Stimulated activated CD8-positive, alpha-beta memory T cell treated with anti-CD3 and anti-CD28 coated beads, Interleukin-12 subunit alpha, Interleukin-12 subunit beta, amount 100 ng/mL, for 24 hours (primary cell): ENCODE results near the gene IAPP.
"Not testable (repeated sequence)": the region's sequence is repeated elsewhere in the genome, so short reads cannot be mapped to it uniquely, and the experiment has no call there.

Source experiments
- DNase-seq: peaks from one replicate; pipeline ENCODE4 v3.0.0-alpha.2; 2020; ENCODE audit errors: extremely low read depth

The IAPP gene

DNA sequence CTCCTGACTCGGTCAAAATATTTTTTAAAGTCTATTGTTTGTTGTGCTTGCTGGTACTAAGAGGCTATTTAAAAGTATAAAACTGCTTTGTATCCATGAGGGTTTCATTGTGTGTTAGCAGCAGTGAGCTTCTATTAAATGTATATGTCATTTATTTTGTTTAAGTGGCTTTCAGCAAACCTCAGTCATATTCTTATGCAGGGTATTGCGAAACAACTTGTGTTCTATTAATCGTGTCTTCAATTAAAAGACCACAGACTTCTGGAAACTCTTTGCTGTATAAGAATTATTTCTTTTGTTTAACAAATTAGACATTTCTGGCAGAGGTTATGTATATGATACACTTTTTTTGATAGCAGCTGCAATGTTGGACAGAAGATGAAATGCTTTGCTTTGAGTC, 6.5 kb downstream of the IAPP start:
- DNase-seq: no peak

DNA sequence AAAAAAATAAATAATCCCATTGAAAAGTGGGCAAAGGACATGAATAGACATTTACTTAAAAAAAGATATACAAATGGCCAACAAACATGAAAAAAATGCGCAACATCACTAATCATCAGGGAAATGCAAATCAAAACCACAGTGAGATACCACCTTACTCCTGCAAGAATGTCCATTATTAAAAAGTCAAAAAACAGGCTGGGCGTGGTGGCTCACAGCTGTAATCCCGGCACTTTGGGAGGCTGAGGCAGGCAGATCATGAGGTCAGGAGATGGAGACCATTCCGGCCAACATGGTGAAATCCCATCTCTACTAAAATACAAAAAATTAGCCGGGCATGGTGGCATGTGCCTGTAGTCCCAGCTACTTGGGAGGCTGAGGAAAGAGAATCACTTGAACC, 8.6 kb downstream of the IAPP start:
- not testable (repeated sequence) for DNase-seq

DNA sequence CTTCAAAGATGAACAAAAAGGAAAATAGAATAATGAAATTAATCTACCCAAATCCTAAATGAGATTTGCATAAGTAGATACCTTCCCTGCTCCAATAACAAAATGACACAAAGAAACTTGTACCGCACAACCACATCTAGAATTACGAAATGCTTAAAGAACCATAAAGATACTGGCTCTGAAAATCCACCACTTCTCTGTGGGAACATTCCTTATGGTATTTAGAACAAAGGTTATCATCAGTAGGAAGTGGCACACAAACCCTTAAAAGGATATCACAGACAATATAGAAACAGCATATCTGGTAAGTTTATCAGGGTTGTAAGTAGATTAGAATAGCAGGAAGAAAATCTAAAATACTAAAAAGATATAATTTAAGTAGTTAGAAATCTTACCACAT, 11.6 kb downstream of the IAPP start:
- DNase-seq: no peak

DNA sequence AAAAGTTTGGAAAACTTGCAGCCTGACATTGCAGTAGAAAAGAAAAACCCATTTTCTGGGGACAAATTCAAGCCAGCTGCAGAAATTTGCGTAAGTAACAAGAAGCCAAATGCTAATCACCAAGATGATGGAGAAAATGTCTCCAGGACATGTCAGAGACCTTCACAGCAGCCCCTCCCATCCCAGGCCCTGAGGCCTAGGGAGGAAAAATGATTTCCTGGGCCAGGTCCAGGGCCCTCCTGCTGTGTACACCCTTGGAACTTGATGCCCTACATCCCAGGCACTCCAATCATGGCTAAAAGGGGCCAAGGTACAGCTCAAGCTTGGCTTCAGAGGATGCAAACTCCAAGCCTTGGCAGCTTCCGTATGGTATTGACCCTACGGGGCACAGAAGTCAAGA, 14.5 kb downstream of the IAPP start:
- no peak for DNase-seq

DNA sequence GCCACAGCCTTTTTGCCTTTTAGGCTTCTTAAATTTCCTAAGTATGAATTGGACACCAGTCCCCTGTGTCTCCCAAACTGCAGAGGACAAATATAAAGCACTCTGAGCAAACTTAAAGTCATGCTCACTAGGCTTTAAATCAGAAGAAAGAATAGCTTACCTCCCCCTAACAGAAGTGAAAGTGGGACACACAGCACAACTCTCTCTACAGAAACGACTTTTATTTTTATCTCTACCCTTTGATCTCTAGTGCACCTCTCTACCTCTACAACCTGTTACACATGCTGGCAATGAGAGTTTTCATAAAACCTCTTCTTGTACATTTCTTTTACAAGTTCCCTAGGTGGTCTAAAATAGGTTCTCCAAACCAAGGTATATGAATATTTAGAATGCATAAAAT, 19.7 kb downstream of the IAPP start:
- no peak for DNase-seq

DNA sequence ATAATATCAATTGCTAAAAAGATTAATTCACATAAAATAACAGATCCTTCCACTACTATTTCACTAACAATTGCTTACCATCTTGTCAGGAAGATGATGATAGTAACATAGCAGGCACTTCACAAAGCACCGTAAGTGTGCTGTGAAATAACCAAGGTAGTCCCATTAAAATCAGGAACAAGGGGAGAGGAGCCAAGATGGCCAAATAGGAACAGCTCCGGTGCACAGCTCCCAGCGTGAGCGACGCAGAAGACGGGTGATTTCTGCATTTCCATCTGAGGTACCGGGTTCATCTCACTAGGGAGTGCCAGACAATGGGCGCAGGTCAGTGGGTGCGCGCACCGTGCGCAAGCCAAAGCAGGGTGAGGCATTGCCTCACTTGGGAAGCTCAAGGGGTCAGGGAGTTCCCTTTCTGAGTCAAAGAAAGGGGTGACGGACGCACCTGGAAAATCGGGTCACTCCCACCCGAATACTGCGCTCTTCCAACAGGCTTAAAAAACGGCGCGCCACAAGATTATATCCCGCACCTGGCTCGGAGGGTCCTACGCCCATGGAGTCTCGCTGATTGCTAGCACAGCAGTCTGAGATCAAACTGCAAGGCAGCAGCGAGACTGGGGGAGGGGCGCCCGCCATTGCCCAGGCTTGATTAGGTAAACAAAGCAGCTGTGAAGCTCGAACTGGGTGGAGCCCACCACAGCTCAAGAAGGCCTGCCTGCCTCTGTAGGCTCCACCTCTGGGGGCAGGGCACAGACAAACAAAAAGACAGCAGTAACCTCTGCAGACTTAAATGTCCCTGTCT, 22.3 kb downstream of the IAPP start:
- not testable (repeated sequence) for DNase-seq

DNA sequence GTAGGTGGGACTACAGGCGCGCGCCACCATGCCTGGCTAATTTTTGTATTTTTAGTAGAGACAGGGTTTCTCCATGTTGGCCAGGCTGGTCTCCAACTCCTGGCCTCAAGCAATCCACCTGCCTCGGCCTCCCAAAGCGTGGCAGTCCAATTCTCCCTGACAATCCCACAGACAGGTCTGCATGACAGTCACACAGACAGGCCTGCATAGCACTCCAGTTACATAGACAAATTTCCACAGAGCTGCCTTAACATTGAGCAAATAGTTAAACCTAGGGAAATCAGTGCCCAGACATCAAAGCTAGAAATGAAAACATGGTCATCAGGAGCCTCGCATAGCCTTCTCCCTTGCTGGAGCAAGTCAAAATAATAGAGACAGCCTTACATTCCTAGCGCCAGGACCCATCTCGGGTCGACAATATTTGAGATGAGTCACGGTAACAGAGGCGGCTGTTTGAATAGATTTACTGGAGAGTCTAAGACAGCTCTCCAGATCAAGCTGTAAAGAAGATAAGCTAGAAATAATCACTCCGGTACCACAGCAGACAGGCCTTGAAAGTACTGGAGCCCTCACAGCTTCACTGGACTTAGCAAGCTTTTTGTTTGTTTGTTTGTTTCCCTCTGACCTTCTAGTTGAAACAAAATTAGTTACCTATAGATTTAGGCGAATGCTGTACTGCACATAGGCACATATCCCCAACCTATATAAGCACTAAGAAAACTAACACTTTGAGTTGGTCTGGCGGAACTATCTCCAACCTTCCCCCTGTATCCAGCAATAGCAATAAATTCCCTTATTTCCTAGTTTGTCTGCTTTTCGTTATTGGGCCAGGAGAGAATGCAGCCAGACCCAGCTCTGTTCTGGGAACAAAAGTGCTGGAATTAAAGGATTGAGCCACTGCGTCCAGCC, 40.9 kb downstream of the IAPP start:
- DNase-seq: no peak

DNA sequence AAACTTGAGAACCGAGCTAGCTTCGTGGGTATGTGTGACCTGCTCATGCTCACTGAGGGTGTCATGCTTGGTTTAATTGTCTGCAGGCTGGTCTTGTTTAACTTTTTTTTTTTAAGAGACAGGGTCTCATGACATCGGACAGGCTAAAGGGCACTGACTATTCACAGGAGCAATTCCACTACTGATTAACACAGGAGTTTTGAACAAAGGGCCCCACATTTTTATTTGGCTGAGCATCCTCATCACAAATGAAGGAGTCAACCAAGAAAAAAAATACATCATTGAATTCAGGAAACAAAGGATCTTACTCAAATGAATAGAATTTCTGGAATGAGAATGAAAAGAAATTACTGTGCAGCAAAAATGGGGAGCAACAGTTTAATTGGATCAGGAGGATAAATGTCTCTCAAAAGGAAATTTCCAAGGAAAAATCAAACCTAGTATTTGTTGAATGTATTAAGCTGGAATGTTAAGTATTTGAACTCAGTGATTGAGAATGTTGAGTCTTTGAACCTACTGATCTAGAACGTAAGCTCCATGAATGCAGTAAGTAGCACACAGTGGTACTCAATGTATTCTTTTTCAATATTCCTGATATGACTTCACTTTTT, 43.9 kb downstream of the IAPP start:
- no peak for DNase-seq

DNA sequence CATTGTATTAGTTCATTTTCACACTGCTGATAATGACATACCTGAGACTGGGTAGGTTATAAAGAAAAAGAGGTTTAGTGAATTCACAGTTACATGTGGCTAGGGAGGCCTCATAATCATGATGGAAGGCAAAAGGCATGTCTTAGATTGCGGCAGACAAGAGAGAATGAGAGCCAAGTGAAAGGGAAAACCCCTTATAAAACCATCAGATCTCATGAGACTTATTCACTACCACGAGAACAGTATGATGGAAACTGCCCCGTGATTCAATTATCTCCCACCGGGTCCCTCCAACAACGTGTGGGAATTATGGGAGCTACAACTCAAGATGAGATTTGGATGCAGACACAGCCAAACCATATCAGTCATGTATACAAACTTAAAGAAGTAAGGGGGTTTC, 45.7 kb downstream of the IAPP start:
- DNase-seq: not testable (repeated sequence)

DNA sequence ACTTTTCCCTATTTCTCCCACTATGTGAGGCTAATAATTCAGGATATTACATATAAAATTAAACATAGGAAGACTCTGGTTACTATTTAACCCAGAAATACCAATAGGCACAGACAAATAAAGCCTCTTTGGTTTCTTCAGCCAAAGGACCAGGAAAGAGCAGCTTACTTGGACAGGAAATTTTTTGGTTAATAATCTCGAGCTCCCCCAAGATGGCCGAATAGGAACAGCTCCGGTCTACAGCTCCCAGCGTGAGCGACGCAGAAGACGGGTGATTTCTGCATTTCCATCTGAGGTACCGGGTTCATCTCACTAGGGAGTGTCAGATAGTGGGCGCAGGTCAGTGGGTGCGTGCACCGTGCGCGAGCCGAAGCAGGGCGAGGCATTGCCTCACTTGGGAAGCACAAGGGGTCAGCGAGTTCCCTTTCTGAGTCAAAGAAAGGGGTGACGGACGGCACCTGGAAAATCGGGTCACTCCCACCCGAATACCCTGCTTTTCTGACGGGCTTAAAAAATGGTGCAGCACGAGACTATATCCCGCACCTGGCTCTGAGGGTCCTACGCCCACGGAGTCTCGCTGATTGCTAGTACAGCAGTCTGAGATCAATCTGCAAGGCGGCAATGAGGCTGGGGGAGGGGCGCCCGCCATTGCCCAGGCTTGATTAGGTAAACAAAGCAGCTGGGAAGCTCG, 46.5 kb downstream of the IAPP start:
- DNase-seq: not testable (repeated sequence)

DNA sequence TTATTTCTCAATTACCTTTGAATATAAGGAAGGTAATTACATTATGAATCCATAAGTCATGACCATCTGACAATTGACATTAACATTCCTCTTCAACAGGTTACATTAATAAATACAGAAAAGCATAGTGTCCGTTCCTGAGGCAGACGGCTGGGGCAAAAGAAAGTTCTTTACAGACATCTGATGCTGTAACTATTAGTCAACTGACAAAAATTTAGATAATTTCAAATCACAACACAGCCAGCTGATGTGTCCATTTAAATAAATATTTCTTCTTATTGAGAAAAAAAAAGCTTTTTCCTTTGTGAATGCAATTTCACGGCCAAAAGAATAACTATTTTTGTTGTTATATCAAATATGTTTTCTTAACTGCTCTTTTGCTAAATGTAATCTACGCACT, 55.5 kb downstream of the IAPP start:
- no peak for DNase-seq
